ENCODE measurements around the gene S1PR3.

S1PR3 gene

GRCh38 chr9:89038382-89039103 lies 47.3 kb downstream of the S1PR3 start:
- DNase-seq (ENCODE audit: low read depth): peak; percentile 95

DNA sequence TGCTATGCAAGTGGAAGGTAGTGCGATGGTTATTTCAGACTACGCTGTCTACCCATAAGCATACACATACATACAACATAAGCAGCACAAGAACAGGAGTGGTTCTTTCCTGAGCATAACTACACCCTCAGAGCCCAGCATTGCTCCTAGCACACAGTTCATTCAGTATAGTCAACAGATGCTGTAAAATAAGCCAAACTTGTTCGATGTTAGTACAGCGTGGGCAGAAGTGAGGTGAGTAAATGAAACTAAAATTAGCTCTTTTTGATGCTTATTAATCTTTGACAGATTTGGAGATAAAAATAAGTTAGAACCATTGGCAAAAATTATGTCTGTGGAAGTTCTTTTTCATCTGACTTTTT lies 47.8 kb downstream of the S1PR3 start:
- DNase-seq (ENCODE audit: low read depth): no peak

DNA sequence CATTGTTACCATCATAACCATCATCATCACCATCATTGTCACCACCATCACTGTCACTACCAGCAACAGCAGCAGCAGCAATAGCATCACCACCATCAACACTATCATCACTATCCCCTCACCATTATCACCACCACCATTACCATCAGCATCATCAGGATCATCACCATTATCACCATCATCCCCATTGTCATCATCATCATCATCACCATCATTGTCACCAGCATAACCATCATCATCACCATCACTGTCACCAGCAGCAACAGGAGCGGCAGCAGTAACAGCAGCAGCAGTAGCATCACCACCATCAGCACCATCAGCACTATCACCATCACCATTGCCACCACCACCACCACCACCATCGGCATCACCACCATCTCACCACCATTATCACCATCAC lies 48.4 kb downstream of the S1PR3 start:
- no peak for DNase-seq (ENCODE audit: low read depth)

- no peak for DNase-seq (ENCODE audit: low read depth)
These were observed 51.7 kb downstream of the S1PR3 start for GRCh38 chr9:89042984-89043383.

DNA sequence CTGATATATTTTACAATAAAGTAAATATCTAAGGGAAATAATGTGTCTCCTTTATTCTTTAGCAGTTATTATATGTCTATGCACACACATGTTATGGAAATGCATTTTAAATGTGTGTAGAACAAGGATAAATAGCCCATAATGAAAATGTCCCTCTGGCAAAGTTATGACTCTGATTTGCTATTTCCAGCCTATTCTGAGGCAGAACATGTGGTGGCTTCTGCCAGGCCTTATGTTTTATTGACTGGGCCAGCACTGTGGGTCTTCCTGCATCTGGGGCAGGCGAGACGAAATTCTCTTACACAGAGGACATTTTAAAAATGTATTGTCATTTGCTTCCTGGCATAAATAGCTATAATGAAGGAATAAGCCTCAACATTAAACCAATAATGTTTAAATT lies 52.8 kb downstream of the S1PR3 start:
- DNase-seq (ENCODE audit: low read depth): no peak

GRCh38 chr9:89044881-89045280 lies 53.6 kb downstream of the S1PR3 start:
- no peak for DNase-seq (ENCODE audit: low read depth)

DNA sequence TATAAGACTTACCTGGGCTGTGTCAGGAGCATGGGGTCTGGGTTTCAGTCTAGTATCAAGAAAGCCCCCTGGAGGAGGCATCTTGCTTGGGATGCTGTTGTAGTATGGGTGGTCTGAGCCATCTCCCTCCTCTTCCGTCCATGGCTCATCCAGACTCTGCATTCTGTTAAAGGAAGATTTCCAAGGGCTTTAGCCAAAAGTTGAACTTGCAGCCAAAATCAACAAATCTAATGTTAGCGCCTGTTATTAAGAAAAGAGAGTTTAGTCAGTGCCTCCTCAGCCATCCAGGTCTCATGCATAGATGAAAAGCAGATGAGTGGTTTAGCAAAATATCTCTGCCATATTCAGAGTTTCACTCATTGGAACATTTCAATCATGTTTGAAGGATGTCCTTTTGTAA lies 55.6 kb downstream of the S1PR3 start:
- peak; percentile 30 for DNase-seq (ENCODE audit: low read depth)

- no peak for DNase-seq (ENCODE audit: low read depth)
These were observed 56.4 kb downstream of the S1PR3 start for GRCh38 chr9:89047667-89048066.

- no peak for DNase-seq (ENCODE audit: low read depth)
These were observed 57.3 kb downstream of the S1PR3 start for GRCh38 chr9:89048616-89049015.

- no peak for DNase-seq (ENCODE audit: low read depth)
These were observed 58.4 kb downstream of the S1PR3 start for GRCh38 chr9:89049646-89050045.

- DNase-seq (ENCODE audit: low read depth): no peak
These were observed 60.3 kb downstream of the S1PR3 start for GRCh38 chr9:89051421-89052025.

- DNase-seq (ENCODE audit: low read depth): no peak
These were observed 61.3 kb downstream of the S1PR3 start for GRCh38 chr9:89052470-89053097.

- no peak for DNase-seq (ENCODE audit: low read depth)
These were observed 62.0 kb downstream of the S1PR3 start for GRCh38 chr9:89053301-89053700.
